ENCODE data around the gene TSPEAR.

DNA sequence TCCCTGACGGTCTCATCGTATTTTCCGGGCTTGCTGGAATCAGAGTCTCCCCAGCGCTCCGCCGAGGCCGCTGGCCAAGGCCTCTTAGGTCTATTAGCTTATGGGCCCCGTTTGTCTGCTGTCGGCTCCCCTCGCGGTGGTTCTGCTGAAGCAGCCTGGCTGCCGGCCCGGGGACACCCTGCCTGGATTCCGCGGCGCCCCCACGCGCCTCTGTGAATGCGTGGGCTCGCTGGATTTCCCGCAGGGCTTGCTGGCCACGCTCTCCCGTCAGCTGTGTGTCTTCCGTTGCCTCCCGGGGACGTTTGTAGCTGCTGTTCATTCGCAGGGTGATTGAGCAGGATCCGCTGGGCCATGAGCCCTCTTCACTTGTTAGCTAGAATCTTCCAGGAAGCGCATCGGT lies 247.6 kb downstream of the TSPEAR start:
- TF ChIP-seq POLR2AphosphoS5 (IDR thresholded peaks at IDR 0.05; ENCODE audit: low read depth, low read length), result no peak
- TF ChIP-seq POLR2A (IDR thresholded peaks at IDR 0.05; ENCODE audit: low read depth, low read length), result no peak
- TF ChIP-seq TAF1 (IDR thresholded peaks at IDR 0.05; ENCODE audit: low read depth, low read length), result no peak
- TF ChIP-seq SPI1 (IDR thresholded peaks at IDR 0.05; ENCODE audit: low read depth, low read length), result no peak
- no peak for TF ChIP-seq PAX5 (IDR thresholded peaks at IDR 0.05; ENCODE audit: insufficient read depth, low read length, severe bottlenecking)
